LoVo (cell line): Measurements from ENCODE around the gene KNDC1.
"Not testable (repeated sequence)": the region's sequence is repeated elsewhere in the genome, so short reads cannot be mapped to it uniquely, and the experiment has no call there.

ENCODE experiments used
- DNase-seq: peaks from one replicate; pipeline ENCODE4 v3.0.0-alpha.2; 2016; ENCODE audit warnings: low spot score

Gene KNDC1

DNA sequence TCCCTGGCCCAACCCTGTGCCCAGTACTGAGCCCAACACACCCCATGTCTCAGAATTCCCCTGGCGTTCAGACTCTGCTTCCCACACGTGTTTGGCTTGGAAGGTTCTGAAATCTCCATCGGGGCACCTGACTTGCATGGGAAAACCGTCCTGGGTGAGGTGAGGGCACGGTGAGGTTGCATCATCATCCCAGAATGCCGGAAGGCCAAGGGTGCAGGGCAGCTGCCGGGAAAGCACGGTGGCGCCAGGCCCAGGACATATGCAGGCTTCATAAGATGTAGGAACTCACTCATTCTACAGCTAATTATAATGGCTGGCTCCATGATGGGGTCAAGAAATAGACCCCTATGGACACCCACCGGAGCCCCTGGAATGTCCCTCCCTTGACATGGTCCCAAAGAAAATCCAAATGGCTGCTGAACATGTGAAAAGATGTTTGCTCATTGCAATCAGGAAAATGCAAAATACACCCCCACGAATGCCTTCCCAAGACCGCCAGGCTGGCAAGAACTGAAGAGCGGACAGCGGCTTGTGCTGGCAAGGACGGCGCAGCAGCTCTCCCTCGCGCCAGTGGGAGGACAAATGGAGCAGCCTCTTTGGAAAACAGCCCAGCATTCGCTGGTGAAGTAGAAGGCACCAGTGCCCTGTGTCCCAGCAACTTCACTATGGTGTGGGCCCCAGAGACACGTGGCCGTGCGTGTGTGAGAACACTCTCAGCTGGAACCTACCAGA lies 2.3 kb downstream of the KNDC1 start:
- no peak for DNase-seq

DNA sequence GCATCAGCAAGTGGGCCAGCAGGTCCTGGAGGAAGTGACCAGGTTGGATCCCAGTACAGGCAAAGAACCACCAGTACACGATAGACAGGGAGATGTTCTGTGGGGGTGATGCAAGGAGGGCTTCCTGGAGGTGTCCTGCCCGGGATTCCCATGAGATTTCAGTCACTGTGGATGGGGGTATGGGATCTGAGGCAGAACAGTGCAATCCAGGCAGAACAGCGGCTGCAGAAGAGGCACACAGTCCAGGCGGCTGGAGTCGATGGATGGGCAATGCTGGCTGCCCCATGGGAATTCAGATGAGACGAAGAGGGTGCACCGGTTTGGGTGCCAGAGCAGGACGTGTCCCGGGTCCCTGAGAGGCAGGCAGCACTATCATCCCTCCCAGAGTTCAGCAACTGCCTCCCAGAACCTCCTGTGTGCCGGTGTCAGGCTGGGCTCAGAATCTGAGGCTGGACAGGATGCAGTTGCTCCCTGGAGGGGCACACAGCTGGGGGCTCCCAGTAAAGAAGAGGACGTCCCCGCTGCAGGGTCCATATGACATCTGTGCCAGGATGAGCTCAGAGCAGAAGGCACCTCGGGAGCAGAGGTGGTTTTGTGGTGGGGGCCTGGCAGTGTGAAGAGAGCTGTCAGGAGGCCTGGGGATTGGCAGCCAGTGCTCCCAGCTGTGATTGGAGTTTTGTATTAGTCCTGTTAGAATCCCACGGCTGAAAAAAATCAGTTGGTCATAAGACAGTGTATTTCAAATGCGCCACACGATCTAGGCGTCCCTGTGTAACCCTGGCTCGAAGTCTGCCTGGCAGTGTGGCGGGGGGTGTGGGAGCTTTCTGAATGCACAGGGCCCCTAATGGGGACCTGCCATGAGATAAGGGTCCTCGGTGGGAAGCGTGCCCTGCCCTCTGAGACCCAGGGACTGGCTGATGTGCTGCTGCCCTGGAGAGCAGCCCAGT lies 3.2 kb downstream of the KNDC1 start:
- no peak for DNase-seq

- DNase-seq = no peak
Measured at GRCh38 chr10:133163889-133164815, 4.1 kb downstream of the KNDC1 start.

DNA sequence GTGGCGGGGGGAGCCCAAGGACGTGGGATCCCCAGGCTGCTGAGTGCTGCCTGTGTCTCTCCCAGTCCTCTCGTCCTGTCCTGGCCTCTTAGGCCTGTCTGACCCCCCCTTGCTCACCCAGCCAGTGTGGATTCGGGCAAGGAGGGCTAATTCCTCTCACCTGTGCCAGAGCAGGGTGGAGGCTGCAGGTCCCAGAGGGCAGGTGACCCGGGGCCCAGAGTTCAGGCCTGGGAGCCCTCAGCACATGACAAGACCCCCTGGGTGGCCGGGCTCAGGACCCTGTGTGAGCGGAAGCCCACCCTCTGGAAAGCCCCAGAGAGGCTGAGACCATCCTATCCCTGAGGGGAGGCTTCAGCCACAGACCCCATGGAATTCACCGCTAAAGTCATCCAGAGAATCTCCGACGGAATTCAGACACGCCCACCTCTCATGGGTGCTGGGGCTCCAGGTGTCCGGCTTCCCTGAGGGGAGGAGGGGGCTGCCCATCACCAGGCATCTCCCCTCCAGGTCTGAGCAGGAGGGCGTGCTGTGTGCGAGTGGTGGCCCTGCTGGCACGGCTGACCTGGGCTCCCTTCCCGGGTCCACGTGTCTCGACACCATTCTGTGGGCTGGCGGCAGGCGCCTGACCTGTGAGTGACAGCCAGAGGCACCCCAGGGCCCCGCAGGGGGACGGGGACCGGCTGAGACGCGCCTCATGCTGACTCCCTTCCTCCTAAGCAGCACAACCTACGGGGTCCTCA lies 5.0 kb downstream of the KNDC1 start:
- no peak for DNase-seq

- DNase-seq = no peak
Measured at GRCh38 chr10:133165556-133166503, 5.8 kb downstream of the KNDC1 start.

GRCh38 chr10:133166504-133166827 lies 6.4 kb downstream of the KNDC1 start:
- no peak for DNase-seq

DNA sequence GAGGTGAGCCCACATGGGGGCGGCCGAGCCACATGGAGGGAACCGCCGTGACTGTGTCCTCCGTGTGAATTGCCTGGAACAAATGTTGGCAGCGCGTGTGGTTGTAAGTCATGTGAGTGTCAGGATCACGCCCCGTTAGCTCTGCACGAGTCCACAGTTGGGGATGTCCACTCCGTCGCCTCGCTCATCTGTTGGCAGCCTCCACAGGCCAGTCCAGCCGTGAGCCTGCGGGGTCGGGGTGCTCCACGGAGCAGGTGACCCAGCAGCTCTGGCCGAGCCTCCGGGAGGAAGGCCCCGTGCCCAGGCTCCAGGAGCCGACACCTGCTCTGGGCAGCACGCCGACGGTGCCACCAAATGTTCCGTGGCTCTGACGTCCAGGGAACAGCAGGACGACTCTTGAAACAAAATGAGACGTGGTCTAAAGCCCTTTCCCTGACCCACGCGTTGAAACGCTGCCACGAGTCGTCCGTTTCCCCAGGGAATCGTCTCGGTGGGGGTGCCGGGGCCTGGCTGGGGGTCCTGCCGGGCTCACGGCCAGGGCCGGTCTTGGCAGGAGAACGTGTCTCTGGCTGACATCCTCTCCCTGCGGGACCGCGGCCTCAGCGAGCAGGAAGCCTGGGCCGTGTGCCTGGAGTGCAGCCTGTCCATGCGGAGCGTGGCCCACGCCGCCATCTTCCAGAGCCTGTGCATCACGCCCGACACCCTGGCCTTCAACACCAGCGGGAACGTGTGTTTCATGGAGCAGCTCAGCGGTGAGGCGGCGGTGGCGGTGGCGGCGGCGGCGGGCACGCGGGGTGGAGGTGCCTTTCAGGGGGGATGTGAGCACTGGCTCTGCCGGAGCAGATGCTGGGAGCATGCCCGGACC lies 7.0 kb downstream of the KNDC1 start:
- DNase-seq = no peak

DNA sequence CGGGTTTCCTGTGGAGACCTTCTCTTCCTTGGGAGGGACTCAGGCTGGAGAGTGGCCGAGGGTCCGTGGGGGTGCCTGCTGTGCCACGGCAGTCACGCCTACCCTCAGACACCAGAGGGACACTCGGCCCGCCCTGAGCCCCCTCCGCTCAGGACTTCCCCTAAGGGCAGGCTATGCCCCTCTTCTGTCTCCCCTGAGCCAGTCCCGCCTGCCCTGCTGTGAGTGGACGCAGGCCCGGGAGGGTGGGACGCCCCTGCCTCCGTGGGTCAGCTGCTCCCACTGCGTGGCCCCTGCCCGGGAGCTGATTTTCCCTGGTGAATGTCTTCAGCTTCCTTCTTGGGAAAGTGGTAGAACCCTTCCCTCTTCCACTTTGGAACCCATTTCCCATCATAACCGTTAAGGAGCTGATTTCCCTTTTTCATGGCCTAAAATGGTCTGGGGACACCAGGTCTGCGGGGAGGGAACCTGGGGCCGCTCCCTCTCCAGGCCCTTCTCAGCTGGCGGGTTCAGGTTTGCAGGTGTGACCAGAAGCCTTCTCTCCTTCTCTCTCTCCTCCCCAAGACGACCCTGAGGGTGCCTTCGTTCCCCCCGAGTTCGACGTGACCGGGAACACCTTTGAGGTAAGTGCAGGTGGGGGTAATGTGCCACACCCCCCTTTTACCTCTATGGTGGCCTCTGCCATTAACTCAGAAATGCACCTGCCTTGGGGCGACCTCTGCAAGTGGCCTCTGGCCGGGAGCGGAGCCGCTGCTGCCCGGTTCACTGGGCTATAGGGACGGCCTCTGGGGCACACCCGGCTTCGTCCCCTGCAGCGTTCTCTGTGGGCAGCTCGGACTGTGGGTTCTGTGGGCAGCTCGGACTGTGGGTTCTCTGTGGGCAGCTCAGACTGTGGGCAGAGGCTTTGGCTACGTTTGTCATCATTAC lies 7.9 kb downstream of the KNDC1 start:
- no peak for DNase-seq

- no peak for DNase-seq
Measured at GRCh38 chr10:133168617-133169031, 8.6 kb downstream of the KNDC1 start.

DNA sequence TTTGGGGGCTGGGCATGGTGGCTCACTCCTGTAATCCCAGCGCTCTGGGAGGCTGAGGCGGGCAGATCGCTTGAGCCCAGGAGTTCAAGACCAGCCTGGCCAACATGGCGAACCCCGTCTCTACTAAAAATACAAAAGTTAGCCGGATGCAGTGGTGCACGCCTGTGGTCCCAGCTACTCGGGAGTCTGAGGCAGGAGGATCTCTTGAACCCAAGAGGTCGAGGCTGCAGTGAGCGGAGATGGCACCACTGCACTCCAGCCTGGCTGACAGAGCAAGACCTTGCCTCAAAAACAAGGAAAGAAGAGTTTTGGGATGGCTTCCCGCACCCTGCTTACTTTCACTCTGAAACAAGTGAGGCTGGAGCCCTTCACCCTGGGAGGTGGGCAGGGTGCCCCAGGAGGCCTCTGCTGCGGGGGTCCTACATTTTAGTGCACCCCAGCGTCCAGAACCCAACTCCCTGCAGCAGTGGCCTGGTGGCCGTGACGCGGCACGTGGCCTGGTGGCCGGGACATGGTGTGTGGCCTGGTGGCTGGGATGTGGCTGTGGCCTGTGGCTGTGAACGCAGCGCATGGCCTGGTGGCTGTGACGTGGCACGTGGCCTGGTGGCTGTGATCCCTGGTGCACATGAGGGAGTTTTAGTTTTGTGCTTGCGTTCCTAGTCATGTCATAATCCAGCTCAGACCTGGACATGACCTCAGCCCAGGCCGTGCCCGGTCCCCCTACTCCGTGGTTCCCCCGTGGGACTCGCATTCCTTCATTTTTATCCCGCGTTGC lies 9.3 kb downstream of the KNDC1 start:
- DNase-seq = no peak

DNA sequence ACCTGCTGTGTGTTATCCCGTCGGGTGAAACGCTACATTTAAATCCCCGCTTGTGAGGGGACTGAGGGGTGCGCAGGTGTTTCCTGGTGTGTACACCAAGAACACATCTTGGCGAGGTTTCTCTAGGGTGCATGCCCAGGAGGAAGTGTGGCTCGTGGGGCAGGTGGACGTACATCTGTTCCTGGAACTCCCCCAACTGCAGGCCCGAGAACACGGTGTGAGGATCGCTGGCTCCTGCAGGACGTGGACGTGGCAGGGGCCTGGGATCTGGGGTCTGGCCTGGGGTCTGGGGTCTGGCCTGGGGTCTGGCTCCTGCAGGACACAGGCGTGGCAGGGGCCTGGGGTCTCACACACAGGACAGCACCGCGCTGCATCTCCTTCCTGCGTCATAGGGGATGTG lies 10.1 kb downstream of the KNDC1 start:
- no peak for DNase-seq

DNA sequence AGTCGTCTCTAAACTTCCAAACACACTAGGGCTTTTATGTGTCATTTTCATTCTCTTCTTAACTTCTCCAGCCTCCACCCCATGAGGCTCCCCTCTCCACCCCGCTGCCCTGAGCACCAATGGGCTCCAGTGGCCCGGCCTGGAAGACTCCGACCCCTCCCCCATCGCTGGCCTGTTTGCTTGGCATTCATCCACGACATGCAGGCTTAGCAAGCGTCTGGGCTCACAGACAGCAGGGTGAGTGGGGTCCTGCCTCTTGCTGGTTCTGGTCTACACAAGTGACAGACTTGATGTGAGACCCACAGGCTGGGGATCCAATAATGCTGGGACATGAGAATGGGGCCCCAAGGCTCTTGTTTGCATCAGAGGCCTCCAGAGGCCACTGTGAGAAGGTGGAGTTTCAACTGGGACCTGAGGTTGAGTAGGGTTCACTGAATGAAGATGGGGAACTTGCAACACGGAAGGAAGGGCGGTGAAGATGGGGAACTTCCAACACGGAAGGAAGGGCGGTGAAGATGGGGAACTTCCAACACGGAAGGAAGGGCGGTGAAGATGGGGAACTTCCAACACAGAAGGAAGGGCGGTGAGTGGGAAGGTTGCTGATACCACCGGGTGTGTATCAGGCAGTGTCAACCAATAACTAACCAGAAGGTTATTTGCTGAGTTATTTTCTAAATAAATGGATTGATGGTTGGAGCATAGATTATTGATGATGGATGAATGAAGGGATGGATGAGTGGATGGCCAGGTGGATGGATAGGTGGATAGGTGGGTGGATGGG lies 14.0 kb downstream of the KNDC1 start:
- no peak for DNase-seq

GRCh38 chr10:133174689-133175263 lies 14.8 kb downstream of the KNDC1 start:
- DNase-seq = no peak

DNA sequence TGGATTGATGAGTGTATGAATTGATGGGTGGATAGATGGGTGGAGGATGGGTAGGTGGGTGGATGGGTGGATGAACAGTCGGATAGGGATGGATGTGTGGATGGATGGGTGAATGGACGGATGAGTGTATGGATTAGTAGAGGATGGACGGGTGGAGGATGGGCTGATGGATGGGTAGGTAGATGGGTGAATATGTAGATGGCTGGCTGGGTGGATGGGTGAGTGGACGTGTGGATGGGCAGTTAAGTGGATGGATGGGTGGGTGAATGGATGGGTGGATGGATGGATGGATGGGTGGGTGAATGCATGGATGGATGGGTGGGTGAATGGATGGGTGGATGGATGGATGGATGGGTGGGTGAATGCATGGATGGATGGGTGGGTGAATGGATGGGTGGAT lies 15.6 kb downstream of the KNDC1 start:
- not testable (repeated sequence) for DNase-seq

DNA sequence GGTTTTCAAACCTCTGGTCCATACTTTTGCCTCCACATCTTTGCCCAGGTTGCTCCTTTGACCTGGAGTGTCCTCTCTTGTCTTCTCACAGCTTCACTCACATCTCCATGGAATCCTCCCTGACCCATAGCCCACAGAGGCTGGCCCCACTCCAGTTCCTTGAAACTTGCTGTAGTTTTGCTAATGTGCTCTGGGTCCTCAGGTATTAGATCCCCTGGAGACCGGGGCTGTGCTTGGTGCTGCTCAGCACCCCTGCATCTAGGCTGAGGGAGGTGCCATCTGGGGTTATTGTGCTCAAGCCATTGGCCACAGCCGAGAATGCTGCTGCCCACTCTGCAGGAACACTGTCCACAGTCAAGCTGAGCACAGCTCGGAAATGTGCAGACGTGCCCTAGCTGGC lies 16.5 kb downstream of the KNDC1 start:
- DNase-seq = no peak

DNA sequence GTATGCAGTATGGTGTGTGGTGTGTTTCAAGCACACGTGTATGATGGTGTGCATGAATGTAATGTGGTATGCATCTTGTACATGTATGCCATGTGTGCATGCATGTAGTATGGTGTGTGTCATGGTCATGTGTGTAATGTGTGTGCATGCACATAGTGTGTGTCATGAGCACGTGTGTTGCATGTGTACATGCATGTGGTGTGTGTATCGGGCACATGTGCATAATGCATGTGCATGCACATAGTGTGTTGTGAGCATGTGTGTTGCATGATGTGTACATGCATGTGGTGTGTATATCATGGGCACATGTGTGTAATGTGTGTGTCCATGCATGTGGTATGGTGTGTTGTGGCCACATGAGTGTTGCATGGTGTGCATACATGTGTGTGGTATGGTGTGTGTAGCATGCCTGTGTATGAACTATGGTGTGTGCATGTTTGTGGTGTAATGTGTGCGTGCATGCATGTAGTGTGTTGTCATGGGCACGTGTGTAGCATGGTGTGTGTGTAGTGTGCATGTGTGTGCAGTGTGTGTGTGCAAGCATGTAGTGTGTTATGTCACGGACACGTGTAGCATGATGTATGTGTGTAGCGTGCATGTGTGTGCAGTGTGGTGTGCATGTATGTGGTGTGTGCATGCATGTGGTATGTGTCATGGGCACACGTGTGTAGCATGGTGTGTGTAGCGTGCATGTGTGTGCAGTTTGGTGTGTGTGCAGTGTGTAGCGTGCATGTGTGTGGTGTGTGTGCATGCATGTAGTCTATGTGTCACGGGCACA lies 17.6 kb downstream of the KNDC1 start:
- DNase-seq = no peak
